GM21825 (cell line): ENCODE measurements around the gene INHA.
A peak's percentile ranks its signal among the peaks of the same experiment; 100 is the strongest.

Experiments used
- ATAC-seq: cut with Tn5 transposase; IDR thresholded peaks from one replicate; pipeline ENCODE4 v1.9.1; 2021; ENCODE audit warnings: mild to moderate bottlenecking, moderate library complexity; ENCODE audit not compliant: unreplicated experiment

INHA gene

DNA sequence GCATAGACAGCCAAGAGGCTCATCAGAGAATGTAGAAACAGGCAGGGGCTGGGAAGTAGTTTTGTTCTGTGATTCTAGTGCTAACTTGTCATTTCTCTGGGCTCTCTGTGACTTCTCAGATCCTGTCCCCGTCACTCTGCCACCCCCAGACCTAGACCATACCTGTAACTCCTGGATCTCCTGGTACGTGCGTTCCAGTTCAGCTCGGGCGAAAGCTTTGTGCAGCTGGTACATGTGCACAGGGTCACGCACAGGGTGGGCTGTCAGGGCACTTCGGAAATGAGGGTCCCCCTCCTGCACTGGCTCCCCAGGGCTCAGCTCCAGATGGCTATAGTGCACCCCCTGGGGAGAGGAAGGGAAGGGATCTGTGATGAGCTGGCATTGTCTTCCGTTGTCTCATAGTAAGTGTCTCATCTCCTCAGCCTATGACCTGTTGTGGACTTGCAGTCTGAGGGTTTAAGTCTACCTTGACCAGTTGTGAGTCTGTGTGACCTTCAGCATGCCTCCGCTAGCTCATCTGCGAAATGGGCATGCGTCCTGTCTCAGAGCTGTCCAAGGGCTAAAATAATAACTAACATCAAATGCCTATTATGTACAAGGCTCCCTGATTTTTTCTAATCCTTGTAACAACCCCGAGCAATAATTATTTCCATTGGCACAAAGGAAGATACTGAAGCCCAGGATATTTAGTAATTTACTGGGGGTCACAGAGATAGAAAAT is 31.2 kb upstream of the INHA start:
- no peak for ATAC-seq

- ATAC-seq: peak; percentile 44
Measured at GRCh38 chr2:219541611-219542180, 30.4 kb upstream of the INHA start.

DNA sequence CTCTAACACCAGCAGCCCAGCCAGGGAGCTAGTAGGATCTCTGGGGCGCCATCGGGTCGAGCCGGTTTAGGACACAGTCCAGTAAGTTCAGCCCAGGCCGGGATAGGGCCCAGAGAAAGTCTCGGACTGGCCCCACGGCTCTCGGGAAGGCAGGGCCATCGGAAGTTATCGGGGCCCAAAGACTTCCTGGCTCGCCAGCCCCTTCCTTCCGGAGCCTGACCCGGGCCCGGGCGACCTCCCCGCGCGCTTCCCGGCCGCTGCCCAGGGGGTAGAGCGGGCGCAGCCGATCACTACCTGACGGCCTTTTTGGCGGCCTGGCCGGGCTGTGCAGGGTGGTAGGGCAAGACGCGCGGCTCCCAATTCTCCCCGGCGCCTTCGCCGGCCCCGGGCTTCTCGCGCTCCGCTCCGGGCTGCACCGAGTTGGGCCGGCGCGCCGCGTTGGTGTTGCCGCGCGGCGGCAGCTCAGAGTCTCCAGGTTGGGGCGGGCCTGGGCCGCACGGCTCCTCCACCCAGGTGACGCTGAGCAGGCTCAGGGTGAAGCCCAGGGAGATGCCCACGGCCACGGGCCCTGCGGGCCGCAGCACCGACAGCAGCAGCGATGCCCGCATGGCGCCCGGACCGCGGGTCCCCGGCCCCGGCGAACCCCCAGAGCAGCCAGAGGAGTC is 29.0 kb upstream of the INHA start:
- ATAC-seq: peak; percentile 29

- ATAC-seq: peak; percentile 75
Measured at GRCh38 chr2:219543596-219544358, 28.3 kb upstream of the INHA start, which contains the start of the genes CHPF and TMEM198. TSS of gene CHPF (minus strand) at chr2:219543809. CDS start at chr2:219543538, 271 bp downstream. TSS of gene TMEM198 (plus strand) at chr2:219544028. CDS start at chr2:219544728, 700 bp downstream.

- no peak for ATAC-seq
Measured at GRCh38 chr2:219544567-219544966, 27.5 kb upstream of the INHA start.

GRCh38 chr2:219545295-219545942 is 26.7 kb upstream of the INHA start:
- ATAC-seq: no peak

- no peak for ATAC-seq
Measured at GRCh38 chr2:219545943-219546352, 26.2 kb upstream of the INHA start.

GRCh38 chr2:219547621-219548020 is 24.5 kb upstream of the INHA start:
- ATAC-seq: no peak

DNA sequence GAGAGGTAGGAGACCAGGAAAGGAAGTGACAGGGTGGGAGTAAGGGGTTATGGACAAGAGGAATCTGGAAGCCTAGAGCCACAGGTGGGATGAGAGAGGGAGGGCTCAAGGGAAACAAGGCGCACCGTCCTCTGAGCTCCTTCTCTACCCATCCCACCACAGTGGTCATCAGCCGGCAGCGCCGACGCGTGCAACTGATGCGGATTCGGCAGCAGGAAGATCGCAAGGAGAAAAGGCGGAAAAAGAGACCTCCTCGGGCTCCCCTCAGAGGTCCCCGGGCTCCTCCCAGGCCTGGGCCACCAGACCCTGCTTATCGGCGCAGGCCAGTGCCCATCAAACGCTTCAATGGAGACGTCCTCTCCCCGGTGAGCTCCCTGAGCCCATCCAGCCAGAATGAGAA is 23.1 kb upstream of the INHA start:
- no peak for ATAC-seq

- no peak for ATAC-seq
Measured at GRCh38 chr2:219549619-219550018, 22.5 kb upstream of the INHA start.

DNA sequence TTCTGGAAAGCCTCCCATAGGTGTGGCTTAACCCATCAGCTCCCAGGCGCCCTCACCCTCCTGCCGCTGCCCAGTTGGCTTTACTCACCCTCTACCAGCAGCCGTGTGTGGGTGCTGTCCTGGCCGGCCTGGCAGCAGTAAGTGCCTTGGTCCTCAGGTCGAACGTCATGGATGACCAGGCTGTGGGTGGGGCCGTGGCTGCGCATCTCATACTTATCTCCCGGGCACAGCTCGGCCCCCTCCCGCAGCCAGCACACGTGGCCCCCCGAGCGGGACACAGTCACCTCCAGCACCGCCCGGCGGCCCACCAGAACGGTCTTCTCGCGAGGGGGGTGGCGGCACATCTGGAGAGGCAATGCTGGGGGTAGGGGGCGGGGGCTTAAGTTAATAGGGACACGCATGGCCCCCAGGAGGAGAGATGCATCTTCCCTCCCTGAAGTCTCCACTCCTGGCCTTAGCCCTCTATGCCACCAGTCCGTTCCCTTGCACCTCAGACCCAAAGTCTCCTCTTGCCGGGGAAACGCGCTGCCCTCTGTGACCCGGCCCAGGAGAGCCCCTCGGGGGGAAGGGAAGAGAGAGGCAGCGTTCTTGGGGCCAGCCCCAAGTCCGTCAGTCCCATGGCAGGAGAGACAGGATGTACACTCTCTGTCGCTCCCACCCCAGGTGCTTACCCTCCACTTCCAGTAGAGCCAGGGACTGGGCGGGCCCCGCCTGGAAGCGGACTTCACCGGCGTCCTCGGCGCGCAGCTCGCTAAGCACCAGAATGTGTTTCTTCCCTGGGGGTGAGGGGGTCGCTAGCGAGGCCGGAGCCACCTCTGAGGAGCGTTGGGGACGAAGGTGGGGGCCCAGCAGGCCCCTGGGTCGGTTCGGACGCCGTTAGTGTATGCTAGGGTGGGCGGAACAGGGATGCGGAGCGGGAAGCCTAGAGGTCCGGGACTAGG is 20.4 kb upstream of the INHA start:
- peak; percentile 25 for ATAC-seq

DNA sequence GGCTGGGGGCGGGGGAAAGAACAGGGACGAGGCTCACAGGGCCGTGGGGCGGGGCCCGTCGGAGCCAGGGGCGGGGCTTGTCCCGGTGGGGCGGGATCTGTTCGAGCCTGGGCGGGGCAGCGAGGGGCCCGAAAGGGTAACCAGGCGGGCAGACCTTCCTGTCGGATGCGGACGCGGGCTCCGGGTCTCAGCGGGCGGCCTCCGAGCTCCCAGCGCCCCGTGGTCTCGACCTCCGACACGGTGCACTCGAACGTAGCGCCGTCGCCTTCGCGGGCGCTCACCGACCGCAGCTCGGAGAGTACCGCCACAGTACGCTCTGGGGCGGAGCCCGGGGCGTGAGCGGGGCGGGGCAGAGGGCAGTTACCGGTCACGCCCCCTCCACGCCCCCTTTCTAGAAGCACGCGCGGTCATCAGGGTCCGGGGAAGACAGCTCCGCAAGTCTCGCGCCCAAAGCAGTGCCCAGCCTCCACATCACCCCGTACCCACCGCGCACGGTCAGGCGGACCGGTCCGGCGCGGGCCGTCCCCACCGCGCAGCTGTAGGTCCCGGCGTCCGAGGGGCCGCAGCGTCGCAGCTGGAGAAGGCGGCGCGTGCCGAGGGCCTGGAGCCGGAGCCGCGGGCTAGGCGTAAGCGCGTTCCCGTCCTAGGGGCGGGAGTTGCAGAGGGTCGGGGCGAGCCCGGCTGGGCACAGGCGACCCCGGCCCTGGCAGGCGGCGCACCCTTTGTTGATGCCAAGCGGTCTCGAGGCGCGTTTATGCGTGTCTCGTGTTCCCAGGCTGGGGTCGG is 19.5 kb upstream of the INHA start:
- peak; percentile 91 for ATAC-seq

DNA sequence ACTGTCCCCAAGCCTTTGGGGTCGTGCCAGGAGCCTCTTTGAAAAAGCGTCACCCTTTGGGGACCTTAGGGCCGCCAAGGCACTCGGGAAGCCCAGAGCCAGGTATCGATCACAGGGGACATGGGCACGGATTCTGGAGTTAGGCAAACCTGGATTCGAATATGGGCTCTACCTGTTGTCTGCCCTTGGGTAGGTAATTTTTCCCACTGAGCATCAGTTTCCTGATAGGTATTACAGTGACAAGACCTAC is 19.0 kb upstream of the INHA start:
- no peak for ATAC-seq

DNA sequence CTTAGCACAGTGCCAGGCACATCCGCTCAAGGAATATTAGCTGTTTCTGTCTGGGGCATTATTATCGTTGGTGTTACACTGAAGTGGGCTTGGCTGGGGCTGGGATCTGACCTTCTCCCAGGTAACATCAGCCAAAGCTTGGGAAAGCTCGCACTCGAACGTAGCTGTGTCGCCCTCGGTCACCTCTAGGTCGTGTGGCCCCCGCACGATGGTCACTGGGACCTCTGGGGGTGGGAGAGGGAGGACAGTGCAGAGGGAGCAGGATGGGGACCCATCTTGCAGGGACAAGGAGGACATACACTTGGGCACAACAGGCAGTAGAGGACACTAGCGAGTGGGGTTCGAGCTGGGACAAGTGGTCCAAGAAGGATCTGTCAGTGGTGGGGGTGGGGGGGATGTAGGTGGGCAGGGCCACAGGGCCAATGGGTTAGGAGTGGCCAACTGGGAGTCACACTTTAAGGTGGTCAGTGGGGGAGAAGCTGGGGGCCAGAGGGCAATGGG is 18.6 kb upstream of the INHA start:
- no peak for ATAC-seq

- ATAC-seq: no peak
Measured at GRCh38 chr2:219554350-219554749, 17.8 kb upstream of the INHA start.

DNA sequence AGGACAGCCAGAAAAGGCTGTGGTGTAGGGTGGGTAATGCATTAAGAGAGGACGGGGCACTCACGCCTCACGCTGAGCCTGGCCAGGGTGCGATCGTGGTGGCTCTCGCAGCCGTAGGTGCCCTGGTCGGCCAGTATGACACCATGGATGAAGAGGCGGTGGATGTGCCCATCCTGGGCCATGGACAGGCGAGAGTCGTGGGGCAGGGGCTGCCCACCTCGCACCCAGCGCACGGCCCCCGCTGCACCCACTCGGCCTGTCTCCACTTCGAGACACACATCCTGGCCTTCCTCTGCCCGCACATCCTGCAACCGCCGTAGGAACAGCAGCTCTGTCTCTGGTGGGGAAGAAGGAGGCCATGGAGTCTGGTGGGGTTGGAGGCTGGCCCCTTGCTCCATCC is 16.2 kb upstream of the INHA start:
- ATAC-seq: no peak

GRCh38 chr2:219556413-219556812 is 15.7 kb upstream of the INHA start:
- ATAC-seq: no peak

DNA sequence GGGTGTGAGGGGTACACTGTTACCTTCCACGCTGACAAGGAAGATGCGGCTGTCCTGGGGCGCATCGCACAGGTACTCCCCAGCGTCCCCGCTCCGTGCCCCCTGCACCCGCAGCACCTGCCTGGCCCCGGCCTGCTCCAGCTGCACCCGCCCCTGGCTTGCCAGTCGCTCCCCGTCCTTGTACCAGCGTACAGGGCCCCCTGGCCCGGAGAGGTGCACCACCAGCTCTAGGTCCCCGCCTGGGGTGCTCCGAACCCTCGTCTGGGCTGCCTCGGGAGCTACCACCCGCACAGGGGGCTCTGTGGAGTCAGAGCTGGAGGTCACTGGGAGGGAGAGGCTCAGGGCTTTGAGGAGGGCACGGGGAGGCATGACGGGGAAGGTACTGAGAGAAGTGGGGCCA is 14.8 kb upstream of the INHA start:
- ATAC-seq: no peak
